ENCODE measurements around the gene ISG15. TPM values are rescaled to one million over a fixed set of nuclear protein-coding genes. Genes with fewer than 3 reads are reported as not detected.

Gene ISG15
- total and polyA plus RNA-seq, 4 donors: 12.7 to 234 (median 131) TPM

GRCh38 chr1:1040004-1040991 lies 27.0 kb downstream of the ISG15 start:
- peaks cover 0 to 6% (median 0%) of the 10 kb centered on the region in 4 donors for H3K9me3 ChIP-seq (ENCODE audit: control insufficient read depth in 4 of 4, insufficient read depth in 3 of 4, low read length in 3 of 4)
- H3K27ac ChIP-seq (ENCODE audit: low read depth in 1 of 2, low read length in 1 of 2): no peak overlapping the region
- H3K4me1 ChIP-seq (ENCODE audit: control insufficient read depth in 5 of 5, insufficient read depth in 5 of 5, low read length in 5 of 5): peaks cover 0 to 11% (median 6%) of the 10 kb centered on the region in 5 donors
- H3K36me3 ChIP-seq (ENCODE audit: control insufficient read depth in 4 of 4, insufficient read depth in 4 of 4, low read length in 4 of 4): peaks cover 0 to 30% (median 4%) of the 10 kb centered on the region in 4 donors
- WGBS, 2 donors: 6 to 7% methylated on average over 62 to 98 of the region's 99 CpGs
- no peak overlapping the region for H3K9ac ChIP-seq (ENCODE audit: insufficient read depth in 1 of 2, low read length in 2 of 2)
- H3K27me3 ChIP-seq (ENCODE audit: control insufficient read depth in 3 of 3, insufficient read depth in 3 of 3, low read length in 2 of 3): peaks cover 0 to 9% (median 6%) of the 10 kb centered on the region in 3 donors
- TF ChIP-seq CTCF (IDR thresholded peaks at IDR 0.05; ENCODE audit: control extremely low read depth, extremely low read depth): no peak
- ATAC-seq (ENCODE audit: insufficient read depth, low FRiP score) (peak; percentile 80), DNase-seq (peak; percentile 72 to 85 (median 82))
- H3K4me3 ChIP-seq: no peak overlapping the region

- Histone ChIP-seq H3K27ac (ENCODE audit: low read depth in 1 of 2, low read length in 1 of 2) (no peak overlapping the region), H3K4me1 (ENCODE audit: control insufficient read depth in 5 of 5, insufficient read depth in 5 of 5, low read length in 5 of 5) (peaks cover 0 to 11% (median 6%) of the 10 kb centered on the region in 5 donors), H3K27me3 (ENCODE audit: control insufficient read depth in 3 of 3, insufficient read depth in 3 of 3, low read length in 2 of 3) (peaks cover 0 to 9% (median 6%) of the 10 kb centered on the region in 3 donors), H3K36me3 (ENCODE audit: control insufficient read depth in 4 of 4, insufficient read depth in 4 of 4, low read length in 4 of 4) (peaks cover 0 to 34% (median 5%) of the 10 kb centered on the region in 4 donors), H3K9me3 (ENCODE audit: control insufficient read depth in 4 of 4, insufficient read depth in 3 of 4, low read length in 3 of 4) (peaks cover 0 to 6% (median 0%) of the 10 kb centered on the region in 4 donors), H3K9ac (ENCODE audit: insufficient read depth in 1 of 2, low read length in 2 of 2) (no peak overlapping the region), H3K4me3 (no peak overlapping the region)
- WGBS, 2 donors: 64 to 67% methylated on average over 37 to 55 of the region's 60 CpGs
- no peak for TF ChIP-seq CTCF (IDR thresholded peaks at IDR 0.05; ENCODE audit: control extremely low read depth, extremely low read depth)
- no peak for DNase-seq
- ATAC-seq (ENCODE audit: insufficient read depth, low FRiP score): no peak
Measured at GRCh38 chr1:1041092-1041523, 27.8 kb downstream of the ISG15 start.

GRCh38 chr1:1041873-1042272 lies 28.6 kb downstream of the ISG15 start:
- no peak for TF ChIP-seq CTCF (IDR thresholded peaks at IDR 0.05; ENCODE audit: control extremely low read depth, extremely low read depth)
- no peak overlapping the region for H3K27ac ChIP-seq (ENCODE audit: low read depth in 1 of 2, low read length in 1 of 2)
- ATAC-seq (ENCODE audit: insufficient read depth, low FRiP score): no peak
- peaks cover 0 to 9% (median 6%) of the 10 kb centered on the region in 3 donors for H3K27me3 ChIP-seq (ENCODE audit: control insufficient read depth in 3 of 3, insufficient read depth in 3 of 3, low read length in 2 of 3)
- no peak overlapping the region for H3K9ac ChIP-seq (ENCODE audit: insufficient read depth in 1 of 2, low read length in 2 of 2)
- H3K9me3 ChIP-seq (ENCODE audit: control insufficient read depth in 4 of 4, insufficient read depth in 3 of 4, low read length in 3 of 4): peaks cover 0 to 6% (median 0%) of the 10 kb centered on the region in 4 donors
- peaks cover 0 to 42% (median 6%) of the 10 kb centered on the region in 4 donors for H3K36me3 ChIP-seq (ENCODE audit: control insufficient read depth in 4 of 4, insufficient read depth in 4 of 4, low read length in 4 of 4)
- H3K4me1 ChIP-seq (ENCODE audit: control insufficient read depth in 5 of 5, insufficient read depth in 5 of 5, low read length in 5 of 5): peaks cover 0 to 11% (median 6%) of the 10 kb centered on the region in 5 donors
- no peak overlapping the region for H3K4me3 ChIP-seq
- no peak for DNase-seq
- WGBS, 2 donors: 93 to 94% methylated on average over 23 to 25 of the region's 25 CpGs
